ENCODE data around the gene ZBED6. TPM values are rescaled to one million over a fixed set of nuclear protein-coding genes. Genes with fewer than 3 reads are reported as not detected.

Gene ZBED6
- total RNA-seq, 3 donors from 2014 or later, result 22.7 to 37.8 (median 28.8) TPM

DNA sequence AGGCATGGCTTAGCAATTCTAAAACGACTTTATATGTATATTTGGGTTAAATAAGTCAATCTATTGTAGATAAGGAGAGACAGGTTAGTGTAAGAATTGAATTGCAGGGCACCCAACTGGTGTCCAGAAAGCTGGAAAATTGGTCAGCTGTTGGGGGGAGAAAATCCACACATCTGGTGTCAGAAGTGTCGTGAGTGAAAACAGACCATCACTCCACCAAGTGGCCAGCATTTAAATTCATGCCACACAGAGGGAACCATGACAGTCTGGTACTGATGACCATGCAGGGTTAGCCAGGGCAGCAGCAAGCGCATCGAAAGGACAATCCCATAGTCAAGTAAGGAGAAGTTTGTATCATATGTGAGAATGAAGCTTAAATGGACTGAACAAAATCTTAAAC is 18.8 kb upstream of the ZBED6 start:
- Histone ChIP-seq H3K9me3 (no peaks in the 10 kb centered on the region), H3K36me3 (no peaks in the 10 kb centered on the region), H3K4me3 (no peak overlapping the region), H3K27ac (no peak overlapping the region), H3K4me1 (no peaks in the 10 kb centered on the region), H3K27me3 (no peaks in the 10 kb centered on the region)
- DNase-seq (ENCODE audit: low spot score in 2 of 2), result no peak
- TF ChIP-seq, protein P1, sequence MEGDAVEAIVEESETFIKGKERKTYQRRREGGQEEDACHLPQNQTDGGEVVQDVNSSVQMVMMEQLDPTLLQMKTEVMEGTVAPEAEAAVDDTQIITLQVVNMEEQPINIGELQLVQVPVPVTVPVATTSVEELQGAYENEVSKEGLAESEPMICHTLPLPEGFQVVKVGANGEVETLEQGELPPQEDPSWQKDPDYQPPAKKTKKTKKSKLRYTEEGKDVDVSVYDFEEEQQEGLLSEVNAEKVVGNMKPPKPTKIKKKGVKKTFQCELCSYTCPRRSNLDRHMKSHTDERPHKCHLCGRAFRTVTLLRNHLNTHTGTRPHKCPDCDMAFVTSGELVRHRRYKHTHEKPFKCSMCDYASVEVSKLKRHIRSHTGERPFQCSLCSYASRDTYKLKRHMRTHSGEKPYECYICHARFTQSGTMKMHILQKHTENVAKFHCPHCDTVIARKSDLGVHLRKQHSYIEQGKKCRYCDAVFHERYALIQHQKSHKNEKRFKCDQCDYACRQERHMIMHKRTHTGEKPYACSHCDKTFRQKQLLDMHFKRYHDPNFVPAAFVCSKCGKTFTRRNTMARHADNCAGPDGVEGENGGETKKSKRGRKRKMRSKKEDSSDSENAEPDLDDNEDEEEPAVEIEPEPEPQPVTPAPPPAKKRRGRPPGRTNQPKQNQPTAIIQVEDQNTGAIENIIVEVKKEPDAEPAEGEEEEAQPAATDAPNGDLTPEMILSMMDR (IDR thresholded peaks at IDR 0.05), result no peak
- TF ChIP-seq POLR2A (IDR thresholded peaks at IDR 0.05) (no peak), POLR2AphosphoS5 (IDR thresholded peaks at IDR 0.05) (no peak)
- intact Hi-C loops (cut with DNase I; ENCODE audit: low total_unique reads), result no loop called here

DNA sequence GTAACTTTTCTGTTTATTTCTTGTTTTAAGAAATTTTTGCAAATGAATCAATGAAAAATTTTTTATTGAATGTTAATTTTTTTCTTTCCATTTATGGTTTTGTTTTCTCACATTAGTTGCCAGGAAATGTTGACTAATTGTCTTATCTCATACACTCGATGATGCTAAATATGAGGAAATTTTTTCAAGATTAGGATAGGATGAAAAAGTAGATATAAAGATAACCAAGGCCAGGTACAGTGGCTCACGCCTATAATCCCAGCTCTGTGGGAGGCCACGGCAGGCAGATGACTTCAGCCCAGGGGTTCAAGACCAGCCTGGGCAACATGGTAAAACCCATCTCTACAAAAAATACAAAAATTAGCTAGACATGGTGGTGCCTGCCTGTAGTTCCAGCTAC is 17.8 kb upstream of the ZBED6 start:
- TF ChIP-seq, protein P1 (IDR thresholded peaks at IDR 0.05), result no peak
- no peak for TF ChIP-seq POLR2A (IDR thresholded peaks at IDR 0.05)
- TF ChIP-seq POLR2AphosphoS5 (IDR thresholded peaks at IDR 0.05), result no peak

DNA sequence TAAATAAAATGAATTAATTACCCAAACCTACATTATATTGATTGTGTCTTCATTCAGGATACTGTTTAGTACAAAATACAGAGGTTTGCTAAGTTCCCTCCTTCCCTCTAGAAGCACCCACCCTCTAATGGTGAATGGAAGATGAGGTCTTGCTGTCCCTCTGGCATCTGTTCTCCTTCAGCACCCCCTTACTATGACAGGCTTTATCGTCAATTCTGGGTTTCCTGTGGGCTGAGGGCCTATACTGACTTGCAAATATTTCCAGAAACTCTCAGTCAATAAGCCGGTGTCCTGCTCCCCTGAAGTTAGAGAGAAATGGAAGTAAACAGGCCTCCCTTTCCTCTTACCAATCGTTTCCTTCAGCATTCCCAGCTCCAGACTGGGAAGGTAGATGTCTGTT is 17.3 kb upstream of the ZBED6 start:
- no peak overlapping the region for H3K27ac ChIP-seq
- no peak overlapping the region for H3K4me3 ChIP-seq
- H3K9me3 ChIP-seq, result no peaks in the 10 kb centered on the region
- intact Hi-C loops (cut with DNase I; ENCODE audit: low total_unique reads), result no loop called here
- H3K4me1 ChIP-seq, result no peaks in the 10 kb centered on the region
- no peaks in the 10 kb centered on the region for H3K36me3 ChIP-seq
- H3K27me3 ChIP-seq, result no peaks in the 10 kb centered on the region
- no peak for DNase-seq (ENCODE audit: low spot score in 2 of 2)
- TF ChIP-seq POLR2A (IDR thresholded peaks at IDR 0.05), result no peak
- TF ChIP-seq POLR2AphosphoS5 (IDR thresholded peaks at IDR 0.05), result no peak
- TF ChIP-seq, protein P1 (IDR thresholded peaks at IDR 0.05), result no peak

More for the DNA sequence above, 17.8 kb upstream of the ZBED6 start:
- Histone ChIP-seq H3K27me3 (no peaks in the 10 kb centered on the region), H3K4me1 (no peaks in the 10 kb centered on the region), H3K36me3 (no peaks in the 10 kb centered on the region), H3K9me3 (no peaks in the 10 kb centered on the region), H3K4me3 (no peak overlapping the region), H3K27ac (no peak overlapping the region)
- intact Hi-C loops (cut with DNase I; ENCODE audit: low total_unique reads), result no loop called here
- DNase-seq (ENCODE audit: low spot score in 2 of 2), result no peak

DNA sequence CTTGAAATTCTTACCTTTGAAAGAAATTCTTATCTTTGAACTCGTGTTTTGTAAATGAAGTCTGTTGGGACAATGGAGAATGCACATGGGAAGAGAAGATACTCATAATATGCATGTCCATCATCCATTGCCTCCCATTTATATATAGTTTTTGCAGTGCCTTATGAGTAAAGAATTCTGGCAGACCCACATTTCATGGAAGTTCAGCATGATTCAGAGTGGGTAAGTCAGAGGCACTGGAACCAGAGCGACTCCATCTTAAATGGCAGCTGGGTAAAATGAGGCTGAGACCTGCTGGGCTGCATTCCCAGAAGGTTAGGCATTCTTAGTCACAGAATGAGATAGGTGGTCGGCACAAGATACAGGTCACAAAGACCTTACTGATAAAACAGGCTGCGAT is 16.6 kb upstream of the ZBED6 start:
- DNase-seq (ENCODE audit: low spot score in 2 of 2), result no peak
- H3K4me1 ChIP-seq, result no peaks in the 10 kb centered on the region
- H3K36me3 ChIP-seq, result no peaks in the 10 kb centered on the region
- TF ChIP-seq POLR2AphosphoS5 (IDR thresholded peaks at IDR 0.05), result no peak
- TF ChIP-seq, protein P1 (IDR thresholded peaks at IDR 0.05), result no peak
- no peak for TF ChIP-seq POLR2A (IDR thresholded peaks at IDR 0.05)
- H3K27me3 ChIP-seq, result no peaks in the 10 kb centered on the region
- H3K4me3 ChIP-seq, result no peak overlapping the region
- no peaks in the 10 kb centered on the region for H3K9me3 ChIP-seq
- H3K27ac ChIP-seq, result no peak overlapping the region
- intact Hi-C loops (cut with DNase I; ENCODE audit: low total_unique reads), result no loop called here

DNA sequence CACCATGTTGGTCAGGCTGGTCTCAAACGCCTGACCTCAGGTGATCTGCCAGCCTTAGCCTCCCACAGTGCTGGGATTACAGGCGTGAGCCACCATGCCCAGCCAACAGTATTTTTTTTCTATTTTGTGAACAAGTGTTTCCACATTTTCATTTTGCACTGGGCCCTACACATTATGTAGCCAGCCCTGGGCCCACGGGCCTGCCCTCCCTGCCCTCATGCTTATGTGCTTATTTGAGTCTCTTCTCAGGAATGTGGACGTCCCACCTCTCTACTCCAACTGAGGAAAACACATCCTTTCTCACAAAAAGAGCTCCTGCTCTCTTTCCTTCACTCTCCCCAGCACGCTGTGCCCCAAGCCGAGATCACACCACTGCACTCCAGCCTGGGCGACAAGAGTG is 13.5 kb upstream of the ZBED6 start:
- intact Hi-C loops (cut with DNase I; ENCODE audit: low total_unique reads), result no loop called here
- H3K27me3 ChIP-seq, result no peaks in the 10 kb centered on the region
- TF ChIP-seq POLR2AphosphoS5 (IDR thresholded peaks at IDR 0.05), result no peak
- DNase-seq (ENCODE audit: low spot score in 2 of 2), result no peak
- no peaks in the 10 kb centered on the region for H3K9me3 ChIP-seq
- H3K27ac ChIP-seq, result no peak overlapping the region
- H3K4me1 ChIP-seq, result no peaks in the 10 kb centered on the region
- no peak overlapping the region for H3K4me3 ChIP-seq
- no peaks in the 10 kb centered on the region for H3K36me3 ChIP-seq

DNA sequence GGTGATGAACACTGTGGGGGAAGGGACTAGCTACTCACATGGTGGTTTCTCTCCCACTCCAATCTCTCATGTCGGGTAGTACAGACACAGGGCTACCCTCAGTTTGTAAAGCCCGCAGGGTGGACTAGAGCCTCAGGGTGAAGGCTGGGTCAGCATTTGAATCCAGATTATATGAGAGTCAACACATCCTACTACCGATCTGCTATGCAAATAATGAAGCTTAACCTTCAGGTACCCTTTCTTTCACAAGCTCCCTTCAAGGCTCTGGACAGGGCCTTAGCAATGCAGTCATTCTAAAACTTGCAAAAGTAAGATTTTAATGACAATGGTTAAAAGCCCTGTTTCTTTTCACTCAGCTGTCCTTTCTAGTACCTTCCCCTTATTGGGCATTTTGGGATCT is 5.5 kb upstream of the ZBED6 start:
- Histone ChIP-seq H3K4me1 (no peaks in the 10 kb centered on the region), H3K27ac (no peak overlapping the region), H3K36me3 (no peaks in the 10 kb centered on the region), H3K9me3 (no peaks in the 10 kb centered on the region), H3K4me3 (no peak overlapping the region), H3K27me3 (no peaks in the 10 kb centered on the region)
- intact Hi-C loops (cut with DNase I; ENCODE audit: low total_unique reads), result no loop called here
- no peak for DNase-seq (ENCODE audit: low spot score in 2 of 2)
- TF ChIP-seq POLR2AphosphoS5 (IDR thresholded peaks at IDR 0.05), result no peak
- TF ChIP-seq POLR2A (IDR thresholded peaks at IDR 0.05), result no peak
- TF ChIP-seq, protein P1 (IDR thresholded peaks at IDR 0.05), result no peak
